Mucosa of descending colon (tissue), 3 donors: Measurements from ENCODE around the gene LHPP. TPM values are rescaled to one million over a fixed set of nuclear protein-coding genes. Genes with fewer than 3 reads are reported as not detected.

Experiments
- ATAC-seq: fragments of 200-7000 bp; cut with Tn5 transposase; one replicate; pipeline ENCODE4 v1.9.1; 2020; ENCODE audit warnings: mild to moderate bottlenecking, moderate library complexity
- DNase-seq, 3 donors: peaks; one replicate each; pipeline ENCODE4 v3.0.0-alpha.2; 2020
- H3K36me3 ChIP-seq: fragments of 200-600 bp; one replicate; pipeline ENCODE4 v1.8.0; 2021; ENCODE audit warnings: low read depth, mild to moderate bottlenecking
- H3K4me1 ChIP-seq: fragments of 200-600 bp; one replicate; pipeline ENCODE4 v1.8.0; 2021; ENCODE audit warnings: low read depth, mild to moderate bottlenecking
- H3K4me3 ChIP-seq: fragments of 200-600 bp; one replicate; pipeline ENCODE4 v1.8.0; 2021; ENCODE audit warnings: mild to moderate bottlenecking
- H3K9me3 ChIP-seq: fragments of 200-600 bp; one replicate; pipeline ENCODE4 v1.8.0; 2021; ENCODE audit warnings: mild to moderate bottlenecking
- CTCF ChIP-seq: fragments of 200-600 bp; IDR thresholded peaks from one replicate; pipeline ENCODE4 v1.8.0; 2022; ENCODE audit warnings: antibody characterized with exemption, mild to moderate bottlenecking
- intact Hi-C, 2 donors: fragments of 100-400 bp; cut with DNase I in 1 of 2; cut with micrococcal nuclease in 1 of 2; formaldehyde crosslinking; loops; one replicate each; pipeline versions ENCODE4 v1.11.0 to v1.11.1; 2022; cut with DNase I, micrococcal nuclease
- total RNA-seq, 3 donors: library from RNA; stranded (reverse); fragmentation: NEBNext Ultra II Directional in 2 of 3; extraction: Animal tissue kit (Norgen Biotek cat#: 25700) in 2 of 3; gene quantifications; one replicate each; pipeline versions ENCODE4 v1.2.1 to v1.2.4, GENCODE V29; 2021 to 2023
- donor health status: DM: no; HTN: no; CAD: no; lungs with moderate emphysema.
- donor health status: DM: no; HTN: no; CAD: no.
- donor health status: DM: no; HTN: yes; CAD: no.

The LHPP gene
- total RNA-seq, 3 donors from 2014 or later = 19.7 to 46.7 (median 26.5) TPM

GRCh38 chr10:124564881-124565280 is 103.3 kb downstream of the LHPP start:
- H3K4me1 ChIP-seq = no peaks in the 10 kb centered on the region

DNA sequence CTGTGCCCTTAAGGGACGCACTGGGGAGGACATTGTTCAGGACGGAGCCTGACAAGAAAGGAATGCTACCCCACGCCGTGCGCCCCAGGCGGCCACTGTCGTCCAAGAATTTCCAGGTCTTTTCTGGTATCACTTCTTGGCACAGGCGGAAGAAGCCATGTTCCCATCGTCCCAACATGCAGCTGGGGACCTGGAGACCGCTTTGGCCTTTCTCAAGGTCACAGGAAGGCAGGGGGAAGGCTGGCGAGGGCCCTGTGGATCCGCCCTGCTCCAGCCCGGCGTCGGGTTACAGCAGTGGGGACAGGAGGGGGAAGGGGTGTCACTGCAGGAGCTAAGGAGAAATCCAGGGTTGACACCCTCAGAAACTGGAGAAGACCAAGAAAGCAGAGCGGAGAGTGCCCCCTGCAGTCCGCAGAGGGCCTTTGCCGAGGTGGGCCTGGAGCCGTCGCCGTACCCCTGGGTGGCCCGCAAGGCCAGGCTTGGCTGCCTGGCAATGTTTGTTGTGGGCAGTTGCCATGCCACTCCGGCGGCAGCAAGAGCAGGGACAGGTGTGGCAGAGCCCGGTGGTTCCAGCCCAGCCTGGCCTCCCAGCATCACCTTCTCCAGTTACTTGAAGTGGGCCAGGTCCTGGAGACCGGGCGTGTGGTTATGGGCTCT is 104.1 kb downstream of the LHPP start:
- Histone ChIP-seq H3K9me3 (no peaks in the 10 kb centered on the region), H3K36me3 (no peaks in the 10 kb centered on the region), H3K4me3 (no peak overlapping the region), H3K4me1 (no peaks in the 10 kb centered on the region)
- ATAC-seq (peak; percentile 84), DNase-seq (peak in 1 of 3 donors; percentile 38)
- no peak for TF ChIP-seq CTCF
- intact Hi-C loops = no loop called here

More at GRCh38 chr10:124564881-124565280, 103.3 kb downstream of the LHPP start:
- TF ChIP-seq CTCF = no peak
- intact Hi-C loops = no loop called here
- Histone ChIP-seq H3K36me3 (no peaks in the 10 kb centered on the region), H3K4me3 (no peak overlapping the region), H3K9me3 (no peaks in the 10 kb centered on the region)
- DNase-seq = peak in 1 of 3 donors; percentile 16
- ATAC-seq = no peak

DNA sequence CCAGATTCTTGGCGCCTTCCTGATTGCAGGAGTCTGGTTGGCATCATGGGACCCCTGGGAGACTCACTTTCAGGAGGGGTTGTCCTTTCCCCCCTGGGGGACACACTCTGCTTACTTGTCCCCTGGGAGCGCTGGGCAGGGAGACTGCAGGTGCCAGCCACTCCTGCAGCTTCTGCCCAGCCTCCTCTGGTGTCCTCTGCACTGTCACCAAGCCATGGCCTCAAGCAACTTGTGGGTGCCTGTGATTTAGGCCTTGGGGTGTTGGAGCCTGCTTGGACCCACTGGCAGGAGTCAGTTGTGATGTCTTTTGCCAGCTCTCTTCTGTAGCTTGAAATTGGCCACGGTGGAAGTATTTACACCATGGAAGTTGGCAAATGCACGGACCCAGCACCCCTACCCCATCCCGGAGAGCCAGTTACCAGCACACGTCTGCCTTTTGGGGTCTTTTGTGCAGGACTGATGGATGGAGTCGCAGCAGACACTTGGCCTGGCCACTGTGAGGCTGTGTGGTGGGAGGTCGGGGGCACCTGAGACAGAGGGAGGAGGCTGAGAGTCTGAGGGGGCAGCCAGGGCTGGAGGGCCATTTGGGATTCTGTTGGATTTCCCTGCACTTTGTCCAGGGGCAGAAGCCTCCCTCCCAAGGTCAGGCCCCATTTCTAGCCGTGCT is 104.7 kb downstream of the LHPP start:
- no peak overlapping the region for H3K4me3 ChIP-seq
- TF ChIP-seq CTCF = no peak
- no peaks in the 10 kb centered on the region for H3K36me3 ChIP-seq
- no peaks in the 10 kb centered on the region for H3K9me3 ChIP-seq
- intact Hi-C loops = no loop called here
- DNase-seq = peak in 1 of 3 donors; percentile 6
- no peaks in the 10 kb centered on the region for H3K4me1 ChIP-seq
- peak; percentile 5 for ATAC-seq

DNA sequence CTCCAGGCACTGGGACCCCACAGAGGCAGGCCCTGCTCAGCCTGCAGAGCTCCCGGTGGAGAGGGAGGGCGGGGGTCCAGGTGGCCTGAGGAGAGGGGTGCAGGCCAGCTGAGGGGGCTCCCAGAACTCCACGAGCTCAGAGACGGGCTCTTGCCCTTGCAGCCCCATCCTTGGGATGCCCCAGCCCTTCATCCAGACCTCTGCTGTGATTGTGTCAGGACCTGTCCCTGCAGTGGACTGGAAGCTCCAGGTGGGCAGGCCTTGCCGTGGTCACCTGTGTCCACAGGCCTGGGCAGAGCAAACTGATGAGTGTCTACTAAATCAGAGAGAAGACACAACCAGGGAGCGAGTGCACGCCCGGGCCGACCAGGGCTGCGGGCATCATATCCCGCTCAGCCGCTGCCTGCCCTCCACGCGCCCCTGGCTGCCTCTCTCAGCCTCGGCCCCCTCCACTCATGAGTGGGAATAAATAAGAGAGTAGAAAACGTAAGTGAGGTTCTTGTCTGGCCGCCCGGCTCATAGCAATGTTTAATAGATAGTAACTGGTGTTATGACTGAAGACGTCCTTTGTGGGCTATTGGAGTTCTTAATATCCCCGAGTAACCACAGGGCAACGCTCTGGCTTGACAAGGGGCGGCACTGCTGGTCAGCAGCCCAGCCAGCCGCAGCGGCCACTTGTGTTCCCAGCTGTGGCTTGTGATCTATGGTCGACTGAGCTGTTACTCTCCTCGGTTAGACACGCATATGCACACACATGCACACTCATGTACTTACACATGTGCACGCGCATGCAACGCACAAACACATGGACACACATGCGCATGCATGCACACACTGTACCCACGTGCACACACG is 105.6 kb downstream of the LHPP start:
- Histone ChIP-seq H3K36me3 (no peaks in the 10 kb centered on the region), H3K9me3 (no peaks in the 10 kb centered on the region), H3K4me3 (no peak overlapping the region), H3K4me1 (no peaks in the 10 kb centered on the region)
- peak in 1 of 3 donors; percentile 19 for DNase-seq
- TF ChIP-seq CTCF = no peak
- no peak for ATAC-seq
- intact Hi-C loops = no loop called here

- no peak for ATAC-seq
- H3K9me3 ChIP-seq = no peaks in the 10 kb centered on the region
- TF ChIP-seq CTCF = no peak
Measured at GRCh38 chr10:124568339-124568738, 106.7 kb downstream of the LHPP start.

More at GRCh38 chr10:124568339-124568738, 106.7 kb downstream of the LHPP start:
- intact Hi-C loops = no loop called here
- peak in 1 of 3 donors; percentile 16 for DNase-seq
- Histone ChIP-seq H3K4me3 (no peak overlapping the region), H3K4me1 (no peaks in the 10 kb centered on the region), H3K36me3 (no peaks in the 10 kb centered on the region)
